NCI-H1436 treated with DMSO at 0.1 percent for 48 hours (cell line): ENCODE measurements around the gene SHANK3.
"Not testable (repeated sequence)": the region's sequence is repeated elsewhere in the genome, so short reads cannot be mapped to it uniquely, and the experiment has no call there.

Experiments used
- DNase-seq: peaks from one replicate; lab custom pipeline; 2025; lab: John Stamatoyannopoulos, UW

Gene SHANK3

DNA sequence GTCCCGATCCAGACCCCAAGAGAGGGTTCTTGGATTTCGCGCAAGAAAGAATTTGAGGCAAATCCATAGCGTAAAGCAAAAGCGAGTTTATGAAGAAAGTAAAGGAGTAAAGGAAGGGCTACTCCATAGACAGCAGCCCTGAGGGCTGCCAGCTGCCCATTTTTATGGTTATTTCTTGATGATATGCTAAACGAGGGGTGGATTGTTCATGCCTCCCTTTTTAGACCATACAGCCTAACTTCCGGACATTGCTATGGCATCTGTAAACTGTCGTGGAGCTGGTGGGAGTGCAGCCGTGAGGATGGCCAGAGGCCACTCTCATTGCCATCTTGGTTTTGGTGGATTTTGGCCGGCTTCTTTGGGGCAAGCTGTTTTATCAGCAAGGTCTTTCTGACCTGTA lies 19.4 kb upstream of the SHANK3 start:
- DNase-seq, result no peak

GRCh38 chr22:50654664-50655063 lies 18.0 kb upstream of the SHANK3 start:
- DNase-seq, result not testable (repeated sequence)

DNA sequence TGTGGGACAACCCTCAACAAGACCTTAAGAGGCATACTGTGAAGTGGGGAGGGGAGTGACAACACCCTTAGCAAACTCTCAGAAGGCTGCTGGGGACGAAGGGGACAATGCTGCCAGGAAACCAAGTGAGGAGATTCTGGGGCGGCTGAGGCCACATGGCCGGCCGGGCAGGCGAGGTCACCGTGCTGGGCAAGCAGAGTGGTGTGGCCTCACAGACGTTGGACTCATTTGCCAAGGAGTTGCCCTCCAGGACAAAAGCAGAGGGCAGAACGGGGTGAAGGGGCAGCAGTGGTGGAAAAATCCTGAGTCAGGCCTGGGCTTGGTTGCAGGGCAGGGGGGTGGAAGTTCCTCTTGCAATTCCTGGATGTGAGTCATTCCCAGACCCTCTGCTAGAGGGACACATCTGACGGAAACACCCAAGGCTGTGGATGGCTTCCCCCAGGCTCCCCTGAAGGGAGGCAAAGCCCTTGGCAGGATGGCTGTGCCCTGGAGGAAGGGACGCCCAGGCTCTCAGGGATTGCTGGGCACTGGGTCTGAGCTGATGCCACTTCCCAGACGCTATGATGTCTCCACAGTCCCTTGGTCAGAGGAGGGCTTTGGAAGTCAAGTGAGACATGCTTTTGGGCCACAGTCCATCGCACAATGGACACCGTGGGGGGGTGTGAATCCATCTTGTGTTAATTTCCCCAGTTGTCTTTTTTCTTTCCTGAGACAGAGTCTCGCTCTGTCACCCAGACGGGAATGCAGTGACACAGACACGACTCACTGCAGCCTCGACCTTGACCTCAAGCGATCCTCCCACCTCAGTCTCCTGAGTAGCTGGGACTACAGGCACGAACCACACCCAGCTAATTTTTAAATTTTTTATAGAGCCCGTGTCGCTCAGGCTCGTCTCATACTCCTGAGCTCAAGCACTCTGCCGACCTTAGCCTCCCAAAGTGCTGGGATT lies 16.2 kb upstream of the SHANK3 start:
- no peak for DNase-seq

- DNase-seq, result no peak
Observed at GRCh38 chr22:50657925-50658324, 14.7 kb upstream of the SHANK3 start.

GRCh38 chr22:50659711-50660110 lies 12.9 kb upstream of the SHANK3 start:
- not testable (repeated sequence) for DNase-seq

DNA sequence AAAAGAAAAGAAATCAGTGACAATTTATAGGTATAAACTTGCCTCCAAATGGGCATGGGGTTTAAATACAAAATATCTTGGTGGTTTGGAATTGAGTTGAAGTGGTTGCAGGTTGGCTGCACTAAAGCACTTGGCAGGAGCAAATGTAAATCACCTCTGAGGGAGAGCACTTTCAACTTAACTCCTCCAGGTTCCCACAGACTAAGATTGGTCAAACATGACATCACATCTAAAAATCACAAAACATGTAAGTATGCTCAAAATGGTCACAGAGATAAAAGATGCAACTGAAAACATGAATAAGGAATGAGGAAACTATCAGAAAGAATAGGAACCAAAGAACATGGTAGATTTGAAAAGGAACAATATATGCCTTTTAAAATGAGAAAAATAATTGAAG lies 12.3 kb upstream of the SHANK3 start:
- no peak for DNase-seq

DNA sequence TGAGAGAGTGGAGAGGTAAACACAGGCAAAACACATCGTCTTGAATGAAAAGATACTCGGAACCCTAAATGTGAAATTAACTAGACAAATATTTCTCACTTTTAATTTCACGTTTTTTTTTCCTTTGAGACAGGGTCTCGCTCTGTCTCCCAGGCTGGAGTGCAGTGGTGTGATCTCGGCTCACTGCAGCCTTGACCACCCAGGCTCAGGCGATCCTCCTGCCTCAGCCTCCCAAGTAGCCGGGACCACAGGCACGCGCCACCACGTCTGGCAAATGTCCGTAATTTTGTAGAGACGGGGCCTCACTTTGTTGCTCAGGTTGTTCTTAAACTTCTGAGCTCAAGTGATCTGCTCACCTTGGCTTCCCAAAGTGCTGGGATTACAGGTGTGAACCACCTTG lies 7.4 kb upstream of the SHANK3 start:
- DNase-seq, result no peak

GRCh38 chr22:50665738-50666137 lies 6.9 kb upstream of the SHANK3 start:
- DNase-seq, result no peak

GRCh38 chr22:50670513-50670912 lies 2.1 kb upstream of the SHANK3 start:
- DNase-seq, result no peak

DNA sequence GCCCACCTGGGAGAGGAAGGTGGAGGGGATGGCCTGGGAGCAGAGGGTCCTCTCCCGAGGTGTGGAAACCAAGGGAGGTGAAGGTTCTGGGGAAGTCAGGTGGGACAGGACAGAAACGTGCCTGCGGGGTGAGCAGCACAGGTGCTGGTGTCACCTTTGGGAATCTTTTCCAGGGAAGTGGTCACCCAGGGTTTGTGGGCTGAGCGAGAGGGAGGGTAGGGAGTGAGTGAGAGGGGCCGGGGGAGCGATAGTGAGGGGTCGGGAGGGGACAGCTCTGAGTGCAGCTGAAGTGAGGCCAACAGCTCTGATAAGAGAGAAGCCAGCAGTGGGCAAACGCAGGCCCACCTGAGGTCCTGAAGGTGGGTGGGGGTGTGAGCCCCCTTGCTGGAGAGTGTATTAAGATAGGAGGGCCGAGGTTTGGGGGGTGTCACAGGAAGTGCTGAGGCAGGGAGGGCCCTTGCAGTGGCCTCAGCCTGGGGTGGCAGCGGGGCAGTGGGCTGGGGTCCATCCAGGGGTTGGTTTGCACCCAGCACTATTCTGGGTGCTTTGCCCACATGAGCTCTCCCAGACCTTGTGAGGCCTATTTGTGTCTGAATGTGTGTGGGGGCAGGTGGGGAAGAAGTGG lies 1.6 kb upstream of the SHANK3 start:
- no peak for DNase-seq

DNA sequence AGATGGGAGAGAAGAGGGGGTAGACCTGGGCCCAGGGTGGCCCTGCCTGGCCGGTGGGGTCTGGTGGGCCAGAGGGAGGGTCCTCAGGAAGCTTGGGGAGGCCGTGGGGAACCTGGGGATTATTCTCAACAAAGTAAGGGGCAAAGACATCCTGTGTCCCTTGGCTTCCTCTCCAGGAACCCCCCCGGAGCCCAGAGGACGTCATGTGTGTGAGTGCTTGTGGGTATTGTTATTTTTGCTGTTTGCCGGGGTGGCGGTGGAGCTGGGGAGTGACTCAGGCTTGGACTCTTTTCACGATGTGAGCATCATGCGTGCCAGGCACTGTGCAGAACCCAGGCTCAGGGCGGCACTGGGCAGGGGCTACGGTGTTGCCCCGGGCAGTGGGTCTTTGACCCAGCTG lies 982 bp upstream of the SHANK3 start:
- DNase-seq, result no peak

- no peak for DNase-seq
Observed at GRCh38 chr22:50672041-50672440, 582 bp upstream of the SHANK3 start.

GRCh38 chr22:50673231-50674129 lies 857 bp downstream of the SHANK3 start:
- DNase-seq, result no peak

- DNase-seq, result no peak
Observed at GRCh38 chr22:50674130-50674500, 1.5 kb downstream of the SHANK3 start.

DNA sequence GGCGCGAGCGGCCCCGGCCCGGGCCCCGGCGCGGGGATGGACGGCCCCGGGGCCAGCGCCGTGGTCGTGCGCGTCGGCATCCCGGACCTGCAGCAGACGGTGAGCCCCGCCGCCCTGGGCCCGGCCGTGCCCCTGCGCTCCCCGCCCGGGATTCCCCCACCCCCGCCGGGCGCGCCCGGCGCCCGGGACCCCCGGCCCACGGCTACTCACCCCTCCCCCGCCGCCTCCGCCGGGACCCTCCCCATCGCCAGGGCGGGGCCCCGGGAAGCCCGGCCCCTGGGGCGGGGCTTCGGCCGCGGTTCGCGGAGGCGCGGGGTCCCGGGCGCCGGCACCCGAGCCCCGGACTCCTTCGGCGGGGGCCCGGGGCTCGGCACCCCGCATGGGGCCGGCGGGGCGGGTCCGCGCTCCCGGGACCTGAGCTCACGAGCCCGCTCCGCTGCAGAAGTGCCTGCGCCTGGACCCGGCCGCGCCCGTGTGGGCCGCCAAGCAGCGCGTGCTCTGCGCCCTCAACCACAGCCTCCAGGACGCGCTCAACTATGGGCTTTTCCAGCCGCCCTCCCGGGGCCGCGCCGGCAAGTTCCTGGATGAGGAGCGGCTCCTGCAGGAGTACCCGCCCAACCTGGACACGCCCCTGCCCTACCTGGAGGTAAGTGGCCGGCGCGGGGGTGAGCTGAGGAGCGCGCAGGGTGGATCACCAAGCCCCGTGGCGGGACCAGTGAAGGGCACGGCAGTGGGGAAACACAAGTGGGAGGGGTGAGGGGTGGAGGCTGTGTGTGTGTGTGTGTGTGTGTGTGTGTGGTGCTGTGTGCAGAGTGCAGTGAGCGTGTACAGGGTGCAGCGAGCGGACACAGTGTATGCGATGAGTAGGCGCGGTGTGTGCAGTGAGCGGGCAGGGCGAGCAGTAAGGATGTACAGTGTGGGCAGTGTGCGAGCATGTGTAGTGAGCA lies 2.3 kb downstream of the SHANK3 start:
- DNase-seq, result no peak

GRCh38 chr22:50675553-50676179 lies 3.0 kb downstream of the SHANK3 start:
- no peak for DNase-seq

GRCh38 chr22:50676180-50676636 lies 3.6 kb downstream of the SHANK3 start:
- no peak for DNase-seq

DNA sequence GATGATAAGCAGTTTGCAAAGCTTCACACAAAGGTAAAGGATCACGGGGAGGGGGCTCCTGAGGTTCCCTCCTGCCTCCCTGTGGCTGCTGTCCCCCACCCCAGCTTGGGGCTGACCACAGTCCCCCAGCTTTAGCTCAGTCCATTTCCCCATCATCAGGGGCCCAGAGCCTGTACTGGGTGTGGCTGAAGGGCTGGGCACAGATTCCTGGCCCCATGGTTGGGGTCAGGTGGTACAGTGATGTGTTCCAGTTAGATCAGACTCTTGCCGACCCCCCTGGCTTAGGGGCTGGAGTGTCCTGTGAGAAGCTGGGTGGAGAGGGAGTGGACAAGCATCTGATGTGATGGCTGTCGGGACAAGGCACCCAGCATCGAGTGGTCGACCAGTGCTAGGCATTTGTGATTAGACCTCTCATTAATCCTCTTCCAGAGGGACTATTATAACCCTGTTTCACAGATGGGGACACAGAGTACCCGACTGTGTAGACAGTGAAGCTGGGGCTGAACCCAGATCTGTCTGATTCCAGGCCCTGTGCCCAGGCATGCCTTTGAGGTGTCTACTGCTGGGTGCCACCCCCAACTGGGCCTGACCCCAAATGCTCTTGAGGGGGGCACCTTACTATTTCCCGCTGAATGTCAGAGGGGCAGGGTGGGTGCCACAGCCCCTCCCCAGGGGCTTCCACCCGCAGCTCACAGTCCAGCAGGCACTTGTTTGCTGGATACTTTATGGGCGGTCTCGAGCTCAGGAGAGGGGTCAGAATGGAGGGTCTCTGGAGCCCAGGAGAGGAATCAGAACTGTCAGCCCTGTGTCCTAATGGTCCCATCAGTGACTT lies 4.3 kb downstream of the SHANK3 start:
- no peak for DNase-seq

- DNase-seq, result no peak
Observed at GRCh38 chr22:50677493-50678217, 5.0 kb downstream of the SHANK3 start.
